GM12873 (cell line): ENCODE data around the gene ACY1.
A peak's percentile ranks its signal among the peaks of the same experiment; 100 is the strongest.

Source experiments
- CTCF ChIP-seq: IDR thresholded peaks from 2 replicates; pipeline ENCODE4 v1.5.1; 2012; ENCODE audit warnings: low read depth, mild to moderate bottlenecking, moderate library complexity, low read length, control low read depth; ENCODE audit not compliant: insufficient read depth; ENCODE audit errors: missing control alignments

ACY1 gene

GRCh38 chr3:52001443-52001974, 18.2 kb downstream of the ACY1 start:
- TF ChIP-seq CTCF, result peak; percentile 96

GRCh38 chr3:52002748-52003147, 19.4 kb downstream of the ACY1 start:
- TF ChIP-seq CTCF, result no peak

GRCh38 chr3:52004163-52004787, 20.9 kb downstream of the ACY1 start:
- TF ChIP-seq CTCF, result peak; percentile 65

DNA sequence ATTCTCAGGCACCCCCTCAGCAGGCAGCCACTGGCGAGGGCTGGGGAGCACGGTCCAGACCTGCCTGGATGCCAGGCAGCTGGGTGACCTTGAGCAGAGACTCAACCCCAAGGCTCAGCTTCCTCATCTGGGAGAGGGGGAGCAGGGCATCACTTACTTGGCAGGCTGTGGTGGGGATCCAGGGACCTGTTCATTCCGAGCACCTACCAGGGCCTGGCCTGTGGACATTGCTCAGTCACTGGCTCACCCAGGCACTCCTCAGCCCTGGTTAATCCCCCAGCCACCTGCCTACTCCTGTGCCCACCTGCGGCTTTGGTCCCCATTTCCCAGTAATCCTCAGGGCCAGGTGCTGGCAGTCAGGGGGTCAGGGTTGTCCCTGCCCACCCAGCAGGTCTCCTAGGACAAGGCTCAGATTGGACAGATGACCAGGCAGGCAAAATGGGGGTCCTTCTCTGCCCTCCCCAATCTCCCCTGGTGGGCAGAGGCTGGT, 21.6 kb downstream of the ACY1 start:
- no peak for TF ChIP-seq CTCF

GRCh38 chr3:52005571-52005986, 22.2 kb downstream of the ACY1 start:
- TF ChIP-seq CTCF, result no peak

DNA sequence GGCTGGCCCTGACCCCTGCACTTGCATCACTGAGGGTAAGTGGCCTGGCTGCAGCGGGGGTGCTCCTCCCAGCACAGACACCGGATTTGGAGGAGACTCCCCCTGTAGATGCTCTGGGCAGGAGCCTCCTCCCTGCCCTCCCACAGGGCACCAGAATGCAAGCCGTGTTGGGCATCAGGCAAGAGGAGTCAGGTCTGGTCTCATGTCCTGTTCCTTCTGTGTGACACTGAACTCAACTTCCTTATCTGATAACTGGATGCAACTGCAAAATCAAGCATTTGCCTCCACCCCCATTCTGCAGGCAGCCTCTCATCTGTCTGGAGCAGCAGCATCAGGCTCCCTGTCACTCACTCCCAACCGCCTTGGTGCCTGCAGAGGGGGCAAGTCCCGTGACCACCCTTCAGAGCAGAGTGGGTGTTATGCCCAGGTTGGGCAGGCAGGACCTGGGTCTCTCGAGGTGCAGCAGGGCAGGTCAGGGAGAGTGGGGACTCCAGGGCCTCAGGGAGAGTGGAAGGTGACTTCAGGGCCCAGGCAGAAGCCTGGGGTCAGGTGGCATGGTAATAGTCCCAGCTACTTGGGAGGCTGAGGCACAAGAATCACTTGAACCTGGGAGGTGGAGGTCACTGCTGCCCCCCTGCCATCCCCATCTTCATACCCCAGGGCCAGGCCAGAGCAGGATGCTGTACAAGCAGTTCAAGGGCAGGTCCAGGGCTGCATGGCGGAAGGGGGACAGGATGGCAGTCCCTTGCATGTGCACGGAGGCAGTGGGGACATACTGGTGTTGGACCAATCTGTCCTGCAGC, 22.9 kb downstream of the ACY1 start:
- no peak for TF ChIP-seq CTCF

DNA sequence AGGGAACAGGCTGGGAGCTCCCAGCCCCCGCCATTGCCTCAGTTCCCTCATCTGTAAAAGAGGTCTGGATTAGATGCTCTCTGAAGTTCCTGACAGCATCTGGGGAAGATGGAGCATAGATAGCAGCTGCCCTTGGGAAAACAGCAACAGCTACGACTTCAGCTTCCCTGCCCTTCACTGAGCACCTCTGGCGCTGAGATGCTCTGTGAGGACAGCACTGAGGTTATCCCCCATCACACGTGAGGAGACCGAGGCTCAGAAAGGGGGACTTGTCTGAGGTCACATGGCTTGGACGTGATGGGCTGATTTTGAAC, 23.4 kb downstream of the ACY1 start:
- TF ChIP-seq CTCF, result no peak
